ENCODE results near the gene SHISA6. TPM values are rescaled to one million over a fixed set of nuclear protein-coding genes. Genes with fewer than 3 reads are reported as not detected.

The SHISA6 gene
- total RNA-seq, 1 experiment from 2014 or later = 2.9 TPM

GRCh38 chr17:11195801-11196200, 45.2 kb upstream of the SHISA6 start:
- peaks cover 28 to 35% of the 10 kb centered on the region in 2 experiments for H3K4me1 Mint-ChIP-seq
- H3K4me3 Mint-ChIP-seq = no peak overlapping the region
- no peak for DNase-seq
- no peak overlapping the region for H3K9ac ChIP-seq (ENCODE audit: extremely low read depth, insufficient read length, low read length)
- H2BK12ac ChIP-seq (ENCODE audit: insufficient read length, low read depth, low read length) = no peak overlapping the region
- no peaks in the 10 kb centered on the region for H3K23me2 ChIP-seq (ENCODE audit: insufficient read length, low read depth, low read length, poor library complexity, severe bottlenecking)
- H3K27me3 ChIP-seq (ENCODE audit: insufficient read depth, low read length) = no peaks in the 10 kb centered on the region; the same call in 1 of the 2 replicates
- no peak overlapping the region for H4K91ac ChIP-seq (ENCODE audit: insufficient read length, low read depth, low read length)
- no peak overlapping the region for H2AK5ac ChIP-seq (ENCODE audit: insufficient read length, low read length)
- H2BK15ac ChIP-seq (ENCODE audit: low read depth, low read length) = no peak overlapping the region
- no peak overlapping the region for H3K56ac ChIP-seq (ENCODE audit: insufficient read length, low read depth, low read length)
- no peak overlapping the region for H4K8ac ChIP-seq (replicated peaks; ENCODE audit: insufficient read length, low read depth, low read length)
- H3K9me3 ChIP-seq (ENCODE audit: control insufficient read depth, low read depth, low read length) = no peaks in the 10 kb centered on the region
- TF ChIP-seq CTCF (conservative IDR thresholded peaks at IDR 0.05) = no peak
- H3K79me1 ChIP-seq (ENCODE audit: insufficient read depth, low read depth, low read length, poor library complexity, severe bottlenecking) = no peaks in the 10 kb centered on the region
- H3K27me3 Mint-ChIP-seq (ENCODE audit: low read depth) = peaks cover 6% of the 10 kb centered on the region
- 0 out of 5 replicates have a peak, but pooled peaks cover 0 to 4% of the 10 kb centered on the region in 2 experiments for H3K9me3 Mint-ChIP-seq
- no peak overlapping the region for H2BK5ac ChIP-seq (ENCODE audit: insufficient read length, low read length)
- H3K18ac ChIP-seq (ENCODE audit: insufficient read length, low read depth, low read length) = no peak overlapping the region
- H2BK20ac ChIP-seq (ENCODE audit: low read depth, low read length, poor library complexity, severe bottlenecking) = no peak overlapping the region
- H3T11ph ChIP-seq (ENCODE audit: low read length) = no peak overlapping the region
- H3K36me3 Mint-ChIP-seq (ENCODE audit: insufficient read depth in 1 of 3, low read depth in 3 of 3) = no peaks in the 10 kb centered on the region; a peak in 2 of 7 replicates
- no peaks in the 10 kb centered on the region for H4K20me1 ChIP-seq (ENCODE audit: control insufficient read depth, insufficient read depth, insufficient read length)
- no peak overlapping the region for H3K23ac ChIP-seq (ENCODE audit: insufficient read length, low read depth, low read length)
- peaks cover 8% of the 10 kb centered on the region; the same call in 1 of the 2 replicates for H3K4me1 ChIP-seq (ENCODE audit: insufficient read depth, low read length)
- H2AFZ ChIP-seq (ENCODE audit: low read length) = no peak overlapping the region
- no peak overlapping the region for H2BK120ac ChIP-seq (ENCODE audit: low read depth, low read length, poor library complexity, severe bottlenecking)
- no peak overlapping the region for H3K4ac ChIP-seq (ENCODE audit: low read depth, low read length)
- WGBS (ENCODE audit: extremely low coverage, insufficient read length, low lambda C conversion rate) = no CpG with 5 or more reads among the region's 2 CpGs
- H3K79me2 ChIP-seq (ENCODE audit: insufficient read depth, low read length) = no peaks in the 10 kb centered on the region
- no peak overlapping the region for H3K14ac ChIP-seq (ENCODE audit: insufficient read depth, low read length)
- H3K27ac ChIP-seq (ENCODE audit: insufficient read length, low read depth, low read length) = no peak overlapping the region
- H3K27ac Mint-ChIP-seq = no peak overlapping the region
- H3K4me2 ChIP-seq (ENCODE audit: insufficient read depth, insufficient read length, low read length) = no peak overlapping the region
- H4K5ac ChIP-seq (ENCODE audit: insufficient read length, low read depth, low read length) = no peak overlapping the region
